ENCODE data around the gene PROX2. TPM values are rescaled to one million over a fixed set of nuclear protein-coding genes. Genes with fewer than 3 reads are reported as not detected.

PROX2 gene, protein sequence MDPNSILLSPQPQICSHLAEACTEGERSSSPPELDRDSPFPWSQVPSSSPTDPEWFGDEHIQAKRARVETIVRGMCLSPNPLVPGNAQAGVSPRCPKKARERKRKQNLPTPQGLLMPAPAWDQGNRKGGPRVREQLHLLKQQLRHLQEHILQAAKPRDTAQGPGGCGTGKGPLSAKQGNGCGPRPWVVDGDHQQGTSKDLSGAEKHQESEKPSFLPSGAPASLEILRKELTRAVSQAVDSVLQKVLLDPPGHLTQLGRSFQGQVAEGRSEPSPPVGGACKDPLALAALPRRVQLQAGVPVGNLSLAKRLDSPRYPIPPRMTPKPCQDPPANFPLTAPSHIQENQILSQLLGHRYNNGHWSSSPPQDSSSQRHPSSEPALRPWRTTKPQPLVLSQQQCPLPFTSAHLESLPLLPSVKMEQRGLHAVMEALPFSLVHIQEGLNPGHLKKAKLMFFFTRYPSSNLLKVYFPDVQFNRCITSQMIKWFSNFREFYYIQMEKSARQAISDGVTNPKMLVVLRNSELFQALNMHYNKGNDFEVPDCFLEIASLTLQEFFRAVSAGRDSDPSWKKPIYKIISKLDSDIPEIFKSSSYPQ
- not detected in 2 replicates for total RNA-seq

DNA sequence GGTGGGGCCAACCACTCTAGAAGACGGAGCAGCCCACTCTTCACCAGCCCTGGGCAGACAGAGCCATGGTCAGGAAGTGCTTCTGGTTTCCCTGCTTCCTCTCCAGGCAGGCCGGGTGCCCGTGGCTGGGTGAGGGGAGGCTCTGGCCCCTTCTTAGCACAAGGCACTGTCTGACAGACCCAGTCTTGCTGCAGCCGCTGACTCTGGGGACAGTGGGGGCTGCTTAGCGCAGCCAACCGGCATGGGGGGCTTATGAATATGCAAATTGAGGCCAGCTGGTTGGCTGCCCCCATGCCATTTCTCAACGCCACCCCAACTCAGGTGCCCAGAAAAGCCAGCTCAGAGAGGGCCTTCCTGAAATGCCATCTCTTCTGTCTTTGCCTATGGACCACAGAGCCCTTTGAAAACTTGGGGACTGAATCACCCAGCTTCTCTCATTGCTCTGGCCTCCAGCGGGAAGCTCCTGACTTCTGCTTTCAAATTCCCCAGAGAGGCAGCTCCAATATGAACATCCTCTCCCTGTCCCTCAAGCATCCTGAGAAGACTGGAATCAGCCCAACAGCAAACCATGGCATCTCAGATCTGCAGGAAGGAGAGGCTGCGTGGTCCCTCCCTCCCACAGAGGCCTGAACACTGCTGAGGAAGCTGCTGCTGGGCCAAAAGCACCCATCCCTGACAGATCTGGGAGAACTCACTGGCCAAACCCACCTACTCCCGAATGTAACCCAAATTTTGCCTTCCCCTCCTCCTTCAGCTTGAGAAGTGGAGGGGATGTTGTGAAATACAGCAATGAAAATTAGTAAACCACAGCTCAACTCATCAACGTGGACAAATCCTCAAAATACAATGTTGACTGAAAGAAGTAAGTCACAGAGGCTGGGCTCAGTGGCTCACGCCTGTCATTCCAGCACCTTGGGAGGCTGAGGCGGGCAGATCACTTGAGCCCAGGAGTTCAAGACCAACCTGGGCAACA lies at the start of gene PROX2:
Gene PROX2 (minus strand): TSS at position 205 of the 973 bp plus-strand sequence. CDS start 12,311 bp downstream, outside the sequence.

DNA sequence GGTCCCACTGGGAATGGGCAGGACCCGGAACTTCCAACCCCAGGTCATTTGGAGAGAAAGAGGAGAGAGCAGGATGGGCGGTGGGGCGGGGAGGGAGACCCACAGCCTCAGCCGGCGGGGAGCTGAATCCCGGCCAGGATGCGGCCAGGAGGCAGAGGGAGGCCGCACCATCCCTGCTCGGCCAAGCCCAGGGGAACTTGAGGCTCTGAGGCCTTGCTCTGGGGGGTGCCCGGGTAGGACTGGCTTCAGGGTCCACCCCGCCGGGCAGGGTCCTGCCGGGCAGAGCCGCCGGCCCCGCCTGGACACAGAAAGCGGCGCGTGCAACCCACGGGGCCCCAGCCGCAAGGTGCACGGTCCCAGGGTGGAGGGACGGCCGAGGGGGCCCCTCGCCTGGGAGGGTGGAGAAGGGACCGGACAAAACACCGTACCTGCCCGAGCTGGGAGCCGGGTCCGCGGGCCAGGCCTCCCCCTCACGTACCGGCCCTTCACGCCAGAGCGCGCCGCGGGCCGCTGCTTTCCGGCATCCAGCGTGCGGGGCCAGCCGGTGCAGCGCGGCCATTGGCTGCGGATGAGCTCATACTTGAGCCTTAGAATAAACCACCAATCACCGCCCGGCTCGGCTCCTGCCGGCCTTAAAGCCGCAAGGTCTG lies 46.9 kb upstream of the PROX2 start, which contains the start of gene RPS6KL1:
Gene RPS6KL1 (minus strand): TSS at position 509 of the 650 bp plus-strand sequence. CDS start 1,719 bp downstream, outside the sequence.

DNA sequence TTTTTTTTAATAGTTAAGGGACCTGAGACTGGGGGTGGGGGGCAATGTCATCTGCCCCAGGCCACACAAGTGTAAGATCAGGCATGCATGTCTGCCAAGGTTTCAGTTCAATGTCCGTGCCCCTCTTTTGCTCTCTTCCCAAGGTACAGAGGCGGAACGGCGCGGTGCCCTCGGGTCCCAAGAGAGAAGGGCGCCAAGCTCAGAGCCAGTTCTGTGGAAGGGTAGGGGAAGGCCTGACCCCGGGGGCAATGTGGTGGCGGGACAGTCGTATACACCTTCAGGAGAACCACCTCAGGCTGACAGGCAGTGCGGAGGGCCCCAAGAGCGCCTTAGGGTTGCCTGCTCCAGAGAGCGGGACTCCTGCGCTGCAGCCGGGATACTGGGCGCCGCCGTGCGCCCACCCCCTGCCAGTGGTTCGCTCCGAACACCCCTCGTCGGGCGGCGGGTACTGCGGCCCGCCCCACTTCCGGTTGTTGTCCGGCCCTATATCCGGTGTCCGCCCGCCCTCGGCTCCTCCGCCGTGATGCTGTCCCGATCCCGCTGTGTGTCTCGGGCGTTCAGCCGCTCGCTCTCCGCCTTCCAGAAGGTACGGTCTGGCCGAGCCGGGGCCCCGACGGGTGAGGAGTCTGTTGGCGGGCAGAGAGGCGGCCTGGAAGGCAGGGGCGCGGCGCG lies 5.6 kb upstream of the PROX2 start, which contains the start of gene DLST:
Gene DLST (plus strand): TSS at position 486 of the 672 bp plus-strand sequence. CDS start 38 bp downstream, at position 524.

Other genes starting within 250 kb of the PROX2 start
- 16.1 TPM in 2 replicates for gene AREL1, start 163.1 kb downstream of the PROX2 start, total RNA-seq
- 29.9 and 32.6 TPM in 2 replicates for gene FCF1, start 163.0 kb downstream of the PROX2 start, total RNA-seq
- 11.9 and 15.5 TPM in 2 replicates for gene YLPM1, start 112.8 kb downstream of the PROX2 start, total RNA-seq
- gene DLST, start 5.8 kb upstream of the PROX2 start, total RNA-seq, result 65.4 and 65.6 TPM in 2 replicates
- 0.50 and 0.89 TPM in 2 replicates for gene RPS6KL1, start 47.1 kb upstream of the PROX2 start, total RNA-seq
- gene PGF, start 79.5 kb upstream of the PROX2 start, total RNA-seq, result 0.67 and 1.6 TPM in 2 replicates
- 68.2 and 72.3 TPM in 2 replicates for gene EIF2B2, start 126.8 kb upstream of the PROX2 start, total RNA-seq
- 10.4 and 11.9 TPM in 2 replicates for gene MLH3, start 175.3 kb upstream of the PROX2 start, total RNA-seq
- gene ACYP1, start 187.9 kb upstream of the PROX2 start, total RNA-seq, result 7.7 and 16.4 TPM in 2 replicates
- 0.34 and 1.3 TPM in 2 replicates for gene ZC2HC1C, start 193.5 kb upstream of the PROX2 start, total RNA-seq

Measured in bronchus fibroblast of lung (primary cell).